ENCODE data around the gene VAV2. TPM values are rescaled to one million over a fixed set of nuclear protein-coding genes. Genes with fewer than 3 reads are reported as not detected.

VAV2 gene
- total RNA-seq, 1 donor from 2014 or later: 9.1 TPM

DNA sequence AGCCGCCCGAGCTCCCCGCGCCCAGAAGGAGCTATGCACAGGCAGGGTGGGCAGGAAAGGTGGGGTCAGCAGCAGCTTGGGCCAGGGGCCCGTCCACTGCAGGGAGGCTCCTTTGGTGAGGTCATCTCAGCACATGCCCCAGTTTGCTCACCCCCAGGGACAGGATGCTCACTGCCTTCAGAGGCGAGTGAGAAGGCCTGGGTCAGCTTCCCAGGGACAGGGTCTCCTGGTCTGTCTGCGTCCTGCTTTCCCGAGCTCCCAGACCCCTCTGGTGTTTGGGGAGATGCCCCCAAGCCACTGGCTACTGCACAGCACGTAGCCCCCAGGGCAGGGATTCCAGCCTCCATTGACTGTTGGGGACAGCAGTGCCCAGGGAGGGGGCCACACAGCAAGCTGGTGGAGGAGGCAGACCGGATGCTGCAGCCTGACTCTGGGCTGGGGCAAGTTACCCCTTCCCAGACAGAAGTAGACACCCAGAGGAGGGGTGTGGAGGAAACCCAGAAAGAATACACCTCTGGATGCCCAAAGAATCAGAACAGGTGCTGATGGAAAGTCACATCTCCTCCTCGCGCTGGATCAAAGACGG is 253.4 kb downstream of the VAV2 start:
- ATAC-seq: no peak

DNA sequence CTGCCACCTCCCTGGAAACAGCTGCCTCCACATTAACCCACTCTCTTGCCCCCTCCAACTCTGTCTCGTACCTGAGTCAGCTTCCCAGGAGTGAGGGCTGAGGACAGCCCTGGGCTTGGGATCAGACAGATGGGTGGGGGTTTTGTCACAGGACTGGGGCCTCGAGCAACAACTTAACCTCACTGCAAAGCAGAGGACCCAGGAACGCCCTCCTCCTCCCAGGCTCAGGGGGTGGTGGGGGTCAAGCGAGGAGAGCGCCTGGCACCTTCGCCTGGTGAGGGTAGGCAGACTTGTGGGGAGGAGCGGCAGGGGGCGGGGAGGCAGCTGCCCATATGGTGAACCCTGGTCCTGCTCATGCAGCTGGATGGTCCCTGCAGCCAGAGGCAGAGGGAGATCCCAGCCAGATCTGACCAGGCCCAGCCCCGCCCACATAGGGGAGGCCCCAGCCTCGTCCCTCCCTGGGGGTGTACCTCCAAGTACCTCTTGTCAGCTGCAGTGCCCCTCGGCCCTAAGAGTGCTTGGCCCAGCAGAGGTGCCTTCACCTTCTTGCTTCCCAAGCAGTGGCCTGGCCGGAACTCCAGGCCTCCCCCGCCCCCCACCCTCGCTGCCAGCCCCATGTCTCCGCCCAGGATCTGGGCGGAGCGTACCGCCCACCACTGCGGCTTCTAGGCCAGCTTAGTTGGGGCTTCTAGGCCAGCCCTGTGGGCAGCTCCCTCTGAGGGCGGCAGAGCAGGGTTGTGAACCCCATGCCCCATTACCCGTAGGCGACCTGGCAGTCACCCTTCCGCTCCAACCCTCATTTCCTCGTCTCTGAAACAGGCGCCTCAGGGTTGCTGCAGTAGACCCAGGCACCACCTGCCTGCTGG is 254.1 kb downstream of the VAV2 start, which contains the start of gene SARDH:
Gene SARDH, minus strand, starts transcription at position 579 of the 866 bp plus-strand sequence. CDS start 4,179 bp downstream, outside the sequence.
- ATAC-seq: peak; percentile 34

DNA sequence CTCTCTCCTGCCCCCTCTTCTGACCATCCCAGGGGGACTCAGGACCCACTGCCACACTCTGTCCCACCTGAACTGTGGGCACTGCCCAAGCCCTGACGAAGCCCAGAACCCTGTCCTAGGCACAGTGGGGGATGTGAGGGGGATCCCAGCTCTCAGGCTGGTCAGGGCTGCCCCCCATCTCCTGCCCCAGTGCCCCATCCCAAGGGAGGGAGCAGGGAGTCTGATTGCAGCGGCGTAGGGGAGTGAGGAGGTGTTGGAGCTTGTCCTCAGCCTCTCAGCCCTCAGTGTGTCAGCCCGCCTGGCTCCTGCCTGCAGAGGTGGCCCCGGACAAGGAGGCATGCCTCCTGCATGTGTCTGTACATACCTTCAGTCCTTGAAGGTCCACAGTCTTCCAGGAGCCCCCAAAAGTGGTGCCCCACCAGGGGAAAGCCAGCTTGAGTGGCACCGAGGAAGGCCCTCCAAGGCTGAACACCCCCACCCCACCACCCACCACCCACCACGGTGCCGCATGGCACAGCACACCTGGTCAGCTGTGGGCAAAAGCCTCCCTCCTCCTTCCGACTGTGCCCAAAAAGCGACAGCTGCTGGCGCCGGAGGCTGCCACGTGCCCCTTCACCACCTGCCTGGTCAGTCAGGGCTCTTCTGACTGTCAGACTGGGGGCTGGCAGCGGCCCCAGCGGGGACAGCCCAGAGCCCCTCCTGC is 254.9 kb downstream of the VAV2 start:
- no peak for ATAC-seq

DNA sequence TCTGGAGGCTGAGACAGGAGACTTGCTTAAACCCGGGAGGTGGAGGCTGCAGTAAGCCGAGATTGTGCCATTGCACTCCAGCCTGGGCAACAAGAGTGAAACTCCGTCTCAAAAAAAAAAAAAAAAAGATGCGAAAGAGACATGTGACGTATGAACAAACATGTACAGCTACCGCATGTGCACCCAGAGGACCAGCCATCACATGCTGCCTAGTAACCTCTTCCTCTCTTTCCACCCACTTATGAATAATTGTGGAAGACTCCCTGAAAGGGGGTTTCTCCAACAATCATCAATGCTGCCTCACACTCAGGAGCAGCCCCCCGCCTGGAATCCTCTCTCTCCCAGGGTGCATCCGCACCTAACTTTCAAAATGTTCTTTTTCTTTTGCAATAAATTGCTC is 256.2 kb downstream of the VAV2 start:
- no peak for ATAC-seq

DNA sequence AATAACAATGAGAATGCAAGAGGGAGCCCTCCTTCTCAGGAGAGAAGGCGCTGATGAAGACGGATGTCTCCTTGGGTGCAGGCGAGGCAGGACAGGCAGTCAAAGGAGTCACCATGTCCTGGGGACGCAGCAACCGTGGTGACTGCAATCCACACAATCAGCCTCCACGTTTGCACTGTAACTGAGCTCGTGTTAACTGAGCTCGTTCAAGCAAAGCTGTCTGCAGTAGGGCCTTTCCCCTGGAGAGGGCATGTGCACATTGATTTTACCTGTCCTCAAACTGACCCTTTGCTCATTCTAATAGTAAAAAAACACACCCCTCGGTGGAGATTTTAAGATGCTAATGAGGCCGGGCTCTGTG is 256.7 kb downstream of the VAV2 start:
- ATAC-seq: no peak

DNA sequence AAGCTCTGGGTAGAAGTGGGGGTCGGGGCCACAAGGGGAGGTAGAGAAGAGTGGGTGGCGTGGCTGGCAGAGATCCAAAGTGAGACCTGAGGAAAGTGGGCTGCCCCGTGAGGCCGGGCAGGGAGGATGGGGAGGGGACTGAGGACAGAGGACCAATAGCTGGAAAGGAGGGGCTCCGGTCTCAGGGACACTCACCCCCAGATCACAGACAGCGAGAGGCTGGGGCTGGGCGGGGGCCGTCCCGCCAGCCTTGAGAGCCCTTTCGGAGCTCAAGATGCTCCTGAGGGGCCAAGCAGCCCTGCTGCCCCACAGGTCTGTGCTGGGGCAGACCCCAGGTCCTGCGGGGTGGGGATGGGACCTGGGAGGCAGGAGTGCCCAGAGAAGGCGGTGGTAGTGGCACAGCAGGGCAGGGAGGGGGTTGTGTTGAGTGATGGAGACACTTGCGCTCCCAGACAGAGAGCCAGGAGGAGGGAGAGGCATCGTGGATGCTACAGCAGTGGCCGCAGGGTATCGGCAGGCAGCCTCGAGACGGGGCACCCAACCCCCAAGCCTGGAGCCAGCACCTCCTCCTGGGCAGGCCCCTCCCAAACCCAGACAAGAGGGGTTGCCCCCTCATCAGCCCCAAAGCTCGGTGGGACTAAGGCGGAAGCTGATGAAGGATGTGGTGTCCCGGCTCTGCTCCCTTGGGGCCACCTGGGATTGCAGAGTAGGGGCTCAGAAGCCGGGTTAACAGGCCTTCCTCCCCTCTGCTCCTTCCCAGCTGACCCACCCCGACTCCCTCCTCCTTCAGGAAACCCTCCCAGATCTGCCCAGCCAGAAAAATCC is 257.3 kb downstream of the VAV2 start:
- ATAC-seq: no peak

DNA sequence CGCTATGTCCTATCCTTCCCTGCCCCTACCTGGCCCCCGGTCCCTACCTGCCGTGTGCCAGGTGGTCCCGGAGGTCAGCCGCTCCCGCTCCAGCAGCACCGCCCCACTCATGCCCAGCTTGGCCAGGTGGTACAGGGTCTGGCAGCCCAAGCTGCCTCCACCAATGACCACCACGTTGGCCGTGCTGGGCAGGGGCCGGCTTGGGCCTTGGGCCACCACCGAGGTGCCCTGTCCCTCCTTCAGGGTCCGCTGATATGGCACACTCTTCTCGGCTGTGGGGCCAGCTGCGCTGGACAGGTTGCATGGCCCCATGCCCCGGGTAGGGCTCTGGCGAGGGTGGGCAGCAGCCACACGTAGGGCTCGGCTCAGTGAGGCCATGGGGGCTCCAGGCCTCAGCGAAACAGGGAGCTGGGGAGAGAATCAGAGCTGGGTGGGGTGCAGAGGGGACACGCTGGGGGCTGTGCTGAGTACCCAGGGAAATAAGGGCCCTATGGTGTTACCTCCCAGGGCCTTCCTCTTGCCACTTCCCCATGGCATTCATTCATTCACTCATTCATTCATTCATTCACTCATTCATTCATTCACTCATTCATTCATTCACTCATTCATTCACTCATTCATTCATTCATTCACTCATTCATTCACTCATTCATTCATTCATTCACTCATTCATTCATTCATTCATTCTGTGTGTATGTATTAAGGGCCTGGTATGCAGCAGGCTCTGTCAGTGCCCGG is 258.2 kb downstream of the VAV2 start:
- ATAC-seq: no peak

DNA sequence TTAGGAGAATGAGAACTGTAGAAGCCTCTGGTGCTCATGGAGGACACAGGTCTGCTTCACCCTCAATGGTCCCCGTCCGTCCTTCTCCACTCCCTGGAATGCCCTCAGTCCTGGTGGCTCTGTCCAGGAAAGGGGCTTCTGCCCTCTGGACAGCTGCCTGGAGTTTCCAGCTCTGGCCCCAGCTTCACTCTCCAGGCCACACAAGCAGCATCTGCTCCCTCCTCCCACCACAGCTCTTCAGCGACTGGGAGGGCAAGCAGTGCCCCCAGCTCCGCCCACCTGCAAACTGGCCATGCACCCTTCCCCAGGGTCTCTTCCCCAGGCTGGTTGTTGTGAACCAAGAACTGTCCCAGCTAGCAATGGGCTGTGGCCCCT is 258.7 kb downstream of the VAV2 start:
- no peak for ATAC-seq

DNA sequence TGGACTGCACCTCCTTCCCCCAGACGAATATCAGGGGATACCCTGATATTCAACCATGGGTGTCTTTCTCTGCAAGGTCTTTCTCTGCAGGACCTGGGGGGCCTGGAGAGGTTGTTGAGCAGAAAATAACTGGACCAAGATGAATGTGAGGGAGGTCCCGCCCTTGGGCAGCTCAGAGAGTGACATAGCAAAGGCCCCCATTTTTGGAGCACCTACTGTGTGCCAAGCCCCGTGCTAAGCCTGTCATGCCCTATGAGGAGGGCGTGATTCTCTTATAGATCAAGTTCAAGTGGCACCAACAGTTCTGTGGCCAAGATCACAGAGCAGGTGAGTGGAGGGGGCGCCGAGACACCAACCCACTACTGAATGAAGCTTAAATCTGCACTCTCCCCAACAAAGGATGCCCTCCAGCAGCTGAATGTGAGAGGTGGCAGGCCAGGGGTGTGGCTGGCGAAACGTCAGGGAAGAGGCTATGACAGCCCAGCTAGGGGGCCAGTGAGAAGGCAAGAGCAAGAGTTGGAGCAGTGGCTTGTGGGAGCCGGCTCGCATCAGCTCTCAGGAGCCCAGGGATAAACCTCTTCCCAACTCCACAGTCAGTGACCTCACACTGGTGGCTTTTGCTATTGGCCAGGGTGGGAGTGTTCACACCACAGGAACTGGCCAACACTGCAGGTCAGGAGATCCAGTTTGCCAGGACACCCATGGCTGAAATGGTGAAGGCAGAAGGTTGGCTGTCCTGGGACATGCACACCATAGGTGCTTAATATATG is 259.3 kb downstream of the VAV2 start:
- no peak for ATAC-seq

DNA sequence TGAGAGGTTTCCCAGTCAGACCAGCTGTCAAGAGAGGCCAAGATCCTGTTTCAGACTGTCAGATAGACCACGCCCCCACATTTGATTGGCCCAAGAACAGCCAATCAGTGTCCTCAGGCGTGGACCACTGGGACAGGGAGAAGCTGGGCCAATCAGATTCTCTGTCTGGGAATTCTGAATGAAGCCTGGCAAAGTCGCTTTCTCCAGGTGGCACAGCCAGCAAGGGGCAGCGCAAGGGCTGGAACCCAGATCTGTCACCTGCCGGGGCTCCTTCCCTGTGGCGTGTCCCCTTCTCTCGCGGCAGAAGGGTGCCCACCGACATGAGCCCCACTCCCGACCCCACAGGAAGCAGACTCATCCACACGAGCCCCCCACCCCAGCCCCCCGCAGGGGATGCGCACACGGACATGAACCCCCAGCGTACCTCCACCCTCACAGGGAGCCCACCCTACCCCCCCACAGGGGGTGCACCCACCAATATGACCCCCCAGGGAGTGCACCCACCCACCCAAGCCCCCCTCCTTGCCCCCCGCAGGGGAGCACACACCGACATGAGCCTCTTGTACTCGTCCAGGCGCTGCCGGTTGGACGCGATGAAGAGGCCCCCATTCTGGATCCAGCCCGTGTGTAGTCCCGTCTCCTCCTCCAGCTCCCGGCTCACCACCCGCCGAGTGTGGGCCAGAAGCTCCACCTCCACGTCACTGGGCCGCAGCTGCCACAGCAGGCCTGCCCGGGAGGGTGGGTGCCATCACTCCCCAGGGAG is 260.1 kb downstream of the VAV2 start:
- ATAC-seq: no peak

DNA sequence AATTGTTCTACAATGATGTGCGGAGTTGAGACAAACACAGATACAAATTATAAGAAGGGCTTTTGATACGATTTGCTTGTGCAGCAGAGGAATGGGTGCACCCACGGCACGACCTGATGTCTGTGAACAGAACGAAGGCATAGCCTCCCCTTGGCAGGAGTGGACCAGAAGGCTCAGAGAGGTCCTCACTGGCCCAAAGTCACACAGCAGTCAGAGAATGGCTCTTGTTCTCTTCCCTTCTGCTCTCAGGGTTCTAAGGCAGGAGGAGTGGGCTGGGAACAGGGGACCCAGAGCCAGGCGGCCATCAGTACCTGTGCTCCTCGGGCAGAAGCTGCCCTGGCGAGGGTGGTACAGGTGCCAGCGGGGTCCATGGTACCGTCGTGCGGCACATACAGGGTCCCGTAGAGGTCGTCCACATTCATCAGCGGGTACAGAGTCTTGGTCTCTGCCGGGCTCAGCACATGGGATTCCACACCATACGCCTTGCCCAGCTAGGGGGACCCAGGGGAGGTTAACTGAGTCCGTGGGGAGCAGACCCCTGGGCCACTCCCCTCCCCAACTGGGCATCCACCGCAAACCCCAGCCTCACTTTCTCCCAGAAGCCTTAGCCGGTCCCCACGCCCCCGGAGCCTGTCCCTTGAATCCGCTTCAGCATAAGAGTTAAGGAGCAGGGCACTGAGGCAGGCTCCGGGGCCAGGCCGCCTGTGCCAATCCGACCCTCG is 261.0 kb downstream of the VAV2 start:
- ATAC-seq: no peak

DNA sequence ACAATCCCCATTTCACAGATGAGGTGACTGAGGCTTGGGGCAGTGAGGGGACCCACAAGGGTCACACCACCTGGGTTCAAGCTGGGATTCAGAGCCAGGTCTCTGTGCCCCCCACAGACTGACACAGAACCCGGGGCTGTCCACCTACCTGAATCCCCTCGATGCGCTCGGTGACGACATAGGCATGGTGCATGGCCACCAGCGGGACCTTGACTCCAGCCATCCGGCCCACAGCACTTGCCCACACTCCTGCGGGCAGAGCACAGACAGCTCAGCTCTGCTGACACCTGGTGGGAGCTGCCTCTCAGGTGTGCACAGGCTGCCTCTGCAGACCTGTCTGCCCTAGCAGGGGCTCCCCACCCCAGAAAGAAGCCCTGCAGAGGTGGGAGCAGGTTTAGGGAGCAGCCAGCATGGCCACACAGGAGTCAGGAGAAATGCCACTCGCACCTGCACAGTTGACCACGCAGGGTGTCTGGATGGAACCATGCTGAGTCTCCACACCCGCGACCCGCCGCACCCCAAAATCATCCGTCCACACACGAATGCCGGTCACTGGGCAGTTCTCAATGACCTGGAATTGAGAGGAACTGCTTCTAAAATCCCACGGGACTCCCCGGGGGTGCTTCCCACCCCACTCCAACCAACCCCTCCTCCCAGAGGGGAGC is 262.4 kb downstream of the VAV2 start:
- ATAC-seq: no peak

DNA sequence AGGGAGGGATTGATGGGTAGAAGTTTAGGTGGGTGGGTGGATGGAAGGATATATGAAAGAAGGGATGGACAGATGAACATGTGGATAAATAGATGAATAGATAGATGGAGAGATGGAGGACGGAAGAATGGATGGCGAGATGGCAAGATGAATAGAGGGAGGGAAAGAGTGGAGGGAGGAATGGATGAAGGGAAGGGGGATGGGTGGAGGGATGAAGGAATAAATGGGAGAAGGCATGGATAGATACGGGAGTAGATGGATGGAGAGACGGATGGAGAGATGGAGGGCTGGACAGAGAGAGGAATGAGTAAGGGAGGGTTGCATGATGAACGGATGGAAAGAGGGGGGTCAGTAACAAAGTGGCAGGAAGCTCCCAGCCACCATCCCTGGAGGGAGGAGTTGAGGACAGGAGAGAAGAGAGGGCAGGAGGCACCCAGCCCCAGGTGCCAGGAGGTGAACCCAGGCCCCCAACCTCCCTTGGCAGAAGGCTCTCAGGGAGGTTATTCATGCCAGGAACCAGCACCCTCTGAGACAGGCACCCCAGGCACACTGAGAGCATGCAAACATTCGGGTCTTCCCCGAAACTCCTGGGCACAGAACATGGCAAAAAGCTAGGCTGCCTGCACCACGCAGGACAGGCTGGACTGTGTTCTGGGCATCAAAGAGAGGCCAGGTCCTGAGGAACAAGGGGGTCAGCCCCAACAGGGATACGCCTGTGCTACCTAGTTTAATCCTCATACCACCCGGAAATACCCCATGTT is 263.1 kb downstream of the VAV2 start:
- ATAC-seq: no peak

DNA sequence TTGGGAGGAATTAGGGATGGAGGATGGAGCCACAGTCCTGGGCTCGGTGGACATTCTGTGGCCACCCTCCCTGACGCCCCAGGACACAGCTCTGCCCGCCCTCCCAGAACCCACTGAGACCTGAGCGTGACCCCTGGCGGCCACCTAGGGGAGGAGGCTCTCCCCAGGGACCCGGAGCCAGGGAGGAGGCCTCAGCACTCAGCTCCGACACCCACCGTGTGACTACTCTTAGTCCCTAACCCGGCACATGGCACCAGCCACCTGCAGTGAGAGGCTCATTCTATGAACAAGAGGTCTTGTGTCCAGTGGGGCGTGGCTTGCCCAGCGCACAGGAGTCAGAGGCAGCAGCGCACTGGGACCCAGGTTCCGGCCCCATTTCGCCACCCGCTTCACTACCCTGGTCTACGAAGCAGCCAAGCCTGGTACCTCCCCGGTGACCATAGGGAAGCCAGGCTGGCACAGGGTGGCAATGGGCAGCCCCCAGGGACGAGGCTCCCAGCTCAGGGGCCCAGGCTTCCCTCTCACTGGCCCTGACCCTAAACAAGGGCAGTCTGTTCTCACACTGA is 264.2 kb downstream of the VAV2 start:
- no peak for ATAC-seq

DNA sequence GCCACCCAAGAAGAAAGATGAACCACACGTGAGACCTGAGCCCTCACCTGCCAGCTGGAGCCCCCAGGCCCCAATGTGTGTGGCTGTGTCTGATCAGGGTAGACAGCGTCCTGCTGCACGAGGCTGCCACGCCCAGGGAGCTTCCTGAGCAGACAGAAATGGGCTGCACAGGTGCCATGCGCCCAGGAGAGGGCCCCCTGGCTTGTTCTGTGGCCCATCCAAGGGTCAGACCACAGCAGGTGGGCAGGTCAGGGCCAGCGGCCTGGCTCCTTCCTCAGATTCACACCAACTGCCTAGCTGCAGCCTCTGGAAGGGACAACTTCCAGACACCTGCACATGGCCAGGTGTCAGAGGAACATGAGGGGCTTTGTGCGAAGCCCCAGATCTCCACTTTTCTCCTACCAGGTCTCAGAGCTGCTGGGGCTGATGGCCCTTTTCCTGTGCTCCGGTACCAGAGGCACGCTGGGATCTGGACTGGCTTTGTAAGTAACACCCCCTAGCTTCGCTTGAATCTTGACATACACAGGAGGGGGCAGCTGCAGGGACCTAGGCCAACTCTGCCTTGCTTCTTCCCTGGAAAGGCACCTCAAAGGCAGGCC is 264.7 kb downstream of the VAV2 start:
- no peak for ATAC-seq

DNA sequence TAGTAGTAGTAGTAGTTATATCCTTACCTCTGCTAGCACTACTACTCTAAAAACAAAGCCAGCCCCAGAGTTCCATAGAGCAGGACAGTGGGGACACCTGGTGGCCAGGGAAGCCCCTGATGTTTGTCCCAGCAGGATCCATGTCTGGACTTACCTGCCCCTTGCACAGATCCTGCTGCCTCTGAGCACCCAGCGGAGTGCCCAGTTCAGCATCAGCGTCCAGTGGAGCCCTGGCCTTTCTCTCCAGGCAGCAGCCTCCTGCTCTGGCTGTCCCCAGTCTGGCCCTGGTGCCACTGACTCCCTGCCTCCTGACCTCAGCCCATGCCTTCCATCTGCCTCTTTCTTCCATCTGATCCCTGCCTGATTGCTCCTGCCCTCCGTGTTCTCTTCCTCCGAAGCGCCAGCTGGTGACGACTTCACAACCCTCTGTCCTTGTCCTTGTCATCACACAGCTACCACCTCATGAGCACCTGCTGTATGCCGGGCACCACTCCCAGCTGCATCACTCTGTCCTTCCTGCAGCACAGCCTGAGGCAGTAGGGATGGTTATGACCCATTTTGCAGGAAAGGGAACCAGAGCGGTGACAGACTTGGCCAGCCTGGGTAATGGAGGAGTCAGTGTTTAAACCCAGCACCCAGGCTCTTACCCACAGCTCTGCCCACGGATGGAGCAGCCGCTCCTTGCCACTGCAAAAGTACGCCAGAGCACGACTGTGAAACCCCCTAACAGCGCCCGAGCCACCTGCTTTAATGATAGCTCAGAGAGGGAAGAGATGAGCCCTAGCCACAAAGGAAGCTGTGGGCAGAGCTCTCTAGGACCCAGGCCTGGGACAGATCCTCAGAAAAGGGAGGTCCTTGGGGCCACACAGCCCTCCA is 265.5 kb downstream of the VAV2 start:
- ATAC-seq: peak; percentile 58

DNA sequence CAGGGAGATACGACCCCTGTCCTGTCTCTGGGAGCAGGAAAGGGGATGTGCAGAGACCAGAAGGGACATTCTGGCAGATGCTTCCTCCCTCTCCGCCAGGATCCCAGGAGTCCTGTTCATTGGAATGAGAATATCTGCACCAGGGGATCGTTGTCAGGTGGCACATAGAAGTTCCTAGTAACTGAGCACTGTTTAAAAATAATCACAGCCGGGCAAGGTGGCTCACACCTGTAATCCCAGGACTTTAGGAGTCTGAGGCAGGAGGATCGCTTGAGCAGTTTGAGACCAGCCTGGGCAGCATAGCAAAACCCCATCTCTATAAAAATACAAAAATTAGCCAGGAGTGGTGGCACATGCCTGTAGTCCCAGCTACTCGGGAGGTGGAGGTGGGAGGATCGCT is 266.2 kb downstream of the VAV2 start:
- ATAC-seq: no peak

All from esophagus mucosa (tissue), 1 donor.